Pulmonary artery endothelial cell (primary cell): ENCODE measurements around the gene PCDH7. TPM values are rescaled to one million over a fixed set of nuclear protein-coding genes. Genes with fewer than 3 reads are reported as not detected.

Experiments used
- DNase-seq: peaks from one replicate; pipeline ENCODE4 v3.0.0-alpha.2; 2011; ENCODE audit warnings: low read depth, low spot score
- total RNA-seq: library from RNA; depleted of rRNA; stranded (reverse); fragments of >200 nt; gene quantifications from 2 replicates; pipeline ENCODE4 v1.2.3, GENCODE V29; 2014

The PCDH7 gene
- total RNA-seq, 1 donor from 2014 or later: 19.7 TPM

DNA sequence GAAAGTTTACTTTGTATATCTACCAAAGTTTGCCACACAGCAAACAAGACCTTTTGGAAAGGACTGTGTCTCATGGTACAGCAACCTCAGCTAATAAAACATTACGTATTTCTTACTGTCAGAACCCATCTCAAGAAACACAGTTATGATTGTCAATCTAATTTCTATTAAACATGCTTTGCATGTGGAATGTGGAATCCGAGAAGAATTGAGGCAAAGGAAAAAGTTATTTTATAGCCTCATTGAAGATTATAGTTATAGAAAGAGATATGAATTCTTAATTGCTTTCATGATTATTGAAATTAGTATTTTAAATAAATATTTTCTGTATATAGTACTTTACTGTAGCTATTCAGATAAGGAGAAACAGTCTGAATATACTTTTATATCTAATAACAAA is 5.4 kb downstream of the PCDH7 start:
- no peak for DNase-seq

DNA sequence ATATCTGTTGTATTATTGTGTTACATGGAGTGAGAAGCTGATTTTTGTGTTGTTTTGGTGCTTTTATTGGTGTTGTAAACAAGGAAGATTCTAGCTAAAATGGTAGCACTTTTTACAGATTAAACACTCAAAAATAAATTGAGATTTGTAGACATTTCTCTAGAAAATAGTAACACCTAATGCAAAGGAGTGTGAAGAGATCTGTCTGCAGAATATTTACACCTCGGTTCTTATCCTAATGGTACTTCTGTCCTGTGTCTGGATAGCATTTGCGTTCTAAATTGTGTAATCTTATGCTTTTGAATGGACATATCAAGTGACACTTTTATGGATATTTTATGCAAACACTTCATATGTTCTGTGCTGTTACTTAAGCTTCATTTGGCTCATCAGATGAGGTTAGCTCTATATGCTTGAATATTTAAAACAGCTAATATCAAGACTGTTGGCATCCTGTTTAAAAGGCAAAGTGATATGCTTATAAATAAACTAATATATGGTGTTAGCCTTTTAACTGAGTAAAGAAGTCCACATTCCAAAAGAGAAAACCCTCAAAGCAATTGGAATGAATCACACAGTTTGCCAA is 6.0 kb downstream of the PCDH7 start:
- no peak for DNase-seq

DNA sequence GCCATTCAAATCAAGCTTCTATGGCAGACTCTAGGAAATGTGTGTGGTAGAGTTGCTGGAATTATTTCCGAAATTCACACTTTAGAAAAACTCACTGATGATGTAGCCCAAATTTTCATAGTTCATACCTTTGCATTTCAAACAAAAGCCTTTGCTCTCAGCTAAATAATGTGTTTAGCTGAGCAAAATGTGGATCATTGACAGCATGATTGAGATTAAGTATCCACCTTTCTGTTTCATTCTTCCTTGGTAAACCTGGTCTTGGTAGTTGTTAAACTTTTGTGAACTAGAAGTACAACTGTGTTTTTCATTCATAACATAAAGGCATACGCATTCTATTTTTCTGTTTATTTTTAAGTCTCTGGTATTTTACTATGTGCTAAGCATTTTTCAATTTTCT is 7.2 kb downstream of the PCDH7 start:
- DNase-seq: no peak

DNA sequence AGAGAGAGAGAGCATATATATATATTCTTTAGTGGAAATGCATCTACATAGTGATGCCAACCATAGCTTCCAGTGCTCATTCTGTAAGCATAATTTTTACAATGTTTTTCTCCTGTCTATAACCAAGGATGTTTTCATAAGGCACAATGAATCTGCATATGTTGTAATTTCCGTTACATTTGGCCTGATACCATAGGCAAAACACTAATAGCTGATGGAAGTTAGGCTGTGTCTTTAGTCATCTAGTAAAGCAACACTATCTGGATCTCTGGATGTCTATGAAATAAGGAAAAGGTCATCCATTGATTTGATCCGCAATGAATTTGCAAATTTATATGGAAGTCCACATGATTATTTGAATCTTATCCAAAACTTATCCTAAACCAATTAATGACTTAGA is 8.1 kb downstream of the PCDH7 start:
- DNase-seq: no peak

DNA sequence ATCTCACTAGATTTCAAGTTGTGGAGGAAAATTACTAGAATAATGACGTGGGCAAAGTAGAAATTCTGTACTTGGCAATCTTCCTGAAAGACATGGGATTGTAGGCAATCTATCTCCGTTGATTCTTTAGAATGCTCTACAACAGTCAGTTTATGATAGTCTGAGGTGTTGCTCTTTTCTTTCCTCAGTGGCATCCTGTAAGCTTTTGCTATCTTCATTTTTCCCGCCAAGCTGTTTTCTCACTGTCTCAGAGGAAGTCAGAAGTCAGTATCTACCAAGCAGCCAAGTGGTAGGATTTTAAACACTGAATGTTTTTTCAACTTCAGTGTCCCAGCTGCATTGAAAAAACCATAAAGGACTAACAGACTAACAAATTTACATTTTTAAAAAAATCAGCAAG is 23.7 kb downstream of the PCDH7 start:
- DNase-seq: no peak

DNA sequence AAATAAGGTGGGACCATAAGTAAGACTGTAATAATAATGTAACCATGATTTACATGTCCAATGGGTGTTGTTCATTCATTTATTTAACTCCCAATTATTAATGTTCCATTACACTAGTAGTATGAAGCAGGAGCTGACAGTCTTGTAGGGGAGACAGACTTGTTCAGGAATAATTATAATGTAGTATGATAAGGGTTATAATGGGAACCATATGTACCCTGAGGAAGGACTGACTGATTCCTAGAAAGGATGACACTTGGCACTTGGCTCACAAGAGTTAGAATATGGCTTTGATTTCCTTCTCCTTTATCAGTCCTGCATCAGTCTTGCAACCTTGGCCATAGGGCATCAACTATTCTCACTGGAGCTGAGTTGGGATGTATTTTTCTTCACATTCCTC is 24.2 kb downstream of the PCDH7 start:
- DNase-seq: no peak

DNA sequence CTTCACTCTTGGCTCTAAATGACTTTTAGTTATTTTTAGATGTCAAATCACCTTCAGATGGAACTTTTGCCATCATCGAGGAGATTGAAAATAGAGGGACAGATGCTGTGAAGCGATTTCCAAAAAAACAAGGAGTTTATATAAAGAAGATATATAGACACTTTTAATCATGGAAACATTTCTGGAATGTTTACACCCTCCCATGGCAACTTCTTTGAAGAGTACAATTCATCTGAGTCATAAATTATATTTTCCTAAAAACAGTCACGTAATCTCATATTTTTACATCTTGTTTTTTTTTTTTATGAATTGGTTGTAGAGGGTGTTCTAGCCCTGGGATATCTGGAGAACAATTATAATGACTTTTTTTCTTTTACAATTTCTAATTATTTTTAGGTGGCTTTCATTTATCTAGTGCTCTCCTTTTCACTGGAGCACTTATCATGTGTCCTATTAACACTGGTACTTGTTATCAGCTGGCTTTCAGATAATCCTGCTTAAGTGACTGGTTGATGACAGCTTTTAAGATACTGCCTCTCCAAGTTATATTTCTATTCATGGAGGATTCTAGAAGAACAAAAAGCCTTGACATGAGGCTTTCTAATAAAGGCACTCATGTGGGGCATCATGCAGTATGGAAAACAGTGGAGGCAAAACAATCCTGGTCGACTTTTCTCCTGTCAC is 24.9 kb downstream of the PCDH7 start:
- no peak for DNase-seq

DNA sequence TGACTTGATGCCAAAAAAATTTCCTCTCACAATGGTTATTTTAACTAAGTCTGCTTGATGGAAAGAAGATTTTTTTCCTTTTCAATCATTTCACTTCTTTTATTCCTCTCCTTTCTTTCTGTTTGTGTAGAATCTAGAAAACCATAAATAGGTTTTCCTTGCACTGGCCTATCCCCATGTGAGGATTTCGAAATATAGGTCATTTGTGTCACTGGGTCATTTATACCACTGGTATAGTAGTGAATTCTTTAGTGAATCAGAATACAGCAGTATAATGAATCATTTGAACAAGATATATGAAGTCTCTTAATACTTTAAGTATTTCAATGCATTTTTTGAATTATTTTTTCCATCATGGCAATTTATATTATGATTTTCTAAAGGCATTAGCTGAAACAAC is 26.6 kb downstream of the PCDH7 start:
- DNase-seq: no peak

DNA sequence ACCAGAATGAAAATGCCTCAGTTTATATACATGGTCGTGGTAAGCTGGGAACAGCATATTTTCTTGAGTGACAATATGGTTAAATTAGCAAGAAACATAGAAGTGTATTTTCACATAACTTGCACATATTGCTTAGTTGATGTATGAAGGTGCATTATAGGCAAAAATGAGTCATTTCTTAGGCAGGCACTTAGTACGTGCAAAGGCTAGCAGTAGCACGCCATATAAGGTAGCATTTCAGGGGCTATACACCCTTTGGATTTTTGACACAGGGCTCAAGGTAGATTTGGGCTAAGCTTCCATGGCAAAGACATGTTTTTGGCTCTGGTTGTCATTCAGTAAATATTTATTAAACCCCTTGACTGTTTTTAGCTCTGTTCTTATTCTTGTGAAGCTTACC is 33.1 kb downstream of the PCDH7 start:
- no peak for DNase-seq

DNA sequence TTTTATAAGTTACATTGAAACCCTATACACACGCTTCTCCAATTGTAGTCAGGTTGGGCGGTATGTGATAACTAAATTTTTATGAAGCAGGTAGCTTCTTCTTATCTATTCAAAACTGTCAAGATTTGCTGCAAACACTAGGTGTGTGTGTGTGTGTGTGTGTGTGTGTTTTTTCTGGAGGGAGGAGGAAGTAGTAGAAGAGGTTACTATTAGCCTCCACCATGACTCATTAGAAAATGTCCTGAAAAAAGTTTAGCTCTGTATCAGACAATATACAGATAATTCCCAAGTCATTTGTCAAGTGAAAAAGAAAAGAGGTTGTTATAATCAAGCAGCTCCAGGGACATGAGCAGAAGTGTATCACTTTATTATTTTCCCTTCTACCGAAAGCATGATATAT is 33.9 kb downstream of the PCDH7 start:
- no peak for DNase-seq

DNA sequence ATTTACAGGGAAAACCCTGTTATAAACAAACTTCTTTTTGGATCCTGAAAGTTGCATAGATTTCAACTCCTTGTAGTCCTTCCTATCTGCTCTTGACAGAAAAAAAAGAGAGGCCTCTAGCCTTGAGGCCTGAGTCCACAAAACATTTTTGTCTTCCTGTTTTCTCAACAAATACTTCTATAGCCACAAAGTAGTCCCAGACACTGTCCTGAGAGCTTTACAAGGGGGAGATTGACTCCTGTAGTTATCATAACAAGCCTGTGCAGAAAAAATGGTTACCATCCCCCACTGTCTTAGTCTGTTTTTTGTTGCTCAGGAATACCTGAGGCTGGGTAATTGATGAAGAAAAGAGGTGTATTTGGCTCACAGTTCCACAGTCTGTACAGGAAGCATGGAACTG is 35.2 kb downstream of the PCDH7 start:
- no peak for DNase-seq

DNA sequence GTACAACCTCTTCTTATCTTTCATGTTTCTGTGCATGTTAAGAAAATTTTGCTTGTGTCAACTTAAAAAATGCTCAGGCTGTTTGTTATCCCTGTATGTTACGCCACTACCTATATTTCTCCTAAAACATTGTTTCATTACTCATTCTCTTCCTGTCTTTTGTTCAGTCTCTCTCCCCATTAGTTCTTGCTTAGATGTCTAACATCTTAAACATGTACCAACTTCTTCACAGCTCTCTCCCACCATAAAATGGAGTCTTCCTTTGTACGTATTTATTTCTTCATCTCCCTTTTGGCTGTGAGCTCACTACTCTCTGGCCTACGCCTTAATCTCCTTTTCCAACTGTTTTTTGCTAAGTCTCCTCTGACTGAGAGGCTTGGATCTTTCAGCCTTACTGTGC is 36.4 kb downstream of the PCDH7 start:
- DNase-seq: no peak

DNA sequence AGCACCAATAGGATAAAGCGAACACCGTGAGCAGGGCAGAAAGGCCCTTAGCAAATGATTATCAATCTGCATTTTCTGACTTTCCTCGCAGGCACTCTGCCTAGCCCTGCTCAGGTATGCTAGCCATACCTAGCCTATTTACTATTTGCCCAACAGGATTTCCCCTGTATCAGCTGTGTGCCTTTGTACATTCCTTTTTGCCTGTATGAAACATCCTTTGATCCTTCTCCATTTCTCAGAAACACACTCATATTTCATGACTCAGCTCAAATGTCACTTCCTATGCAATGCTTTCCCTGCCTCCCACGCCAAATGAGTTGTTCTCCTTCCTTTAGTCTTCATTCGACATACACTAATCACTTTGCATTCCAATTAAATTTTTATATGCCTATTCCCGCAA is 37.2 kb downstream of the PCDH7 start:
- DNase-seq: no peak

DNA sequence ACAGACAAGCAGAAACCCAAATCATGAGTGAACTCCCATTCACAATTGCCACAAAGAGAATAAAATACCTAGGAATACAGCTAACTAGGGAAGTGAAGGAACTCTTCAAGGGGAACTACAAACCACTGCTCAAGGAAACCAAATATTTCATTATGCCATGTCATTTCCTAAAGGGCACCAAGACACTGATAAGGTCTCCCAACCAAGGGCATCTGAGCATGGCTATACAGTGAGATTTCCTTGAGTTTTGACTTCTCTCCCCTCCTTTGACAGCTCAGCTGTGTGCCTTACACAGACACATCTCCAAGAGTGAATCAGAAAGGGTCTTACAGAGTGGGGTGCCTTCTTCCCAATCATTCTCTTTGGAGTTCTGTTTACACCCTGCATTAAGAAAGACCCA is 40.4 kb downstream of the PCDH7 start:
- no peak for DNase-seq

DNA sequence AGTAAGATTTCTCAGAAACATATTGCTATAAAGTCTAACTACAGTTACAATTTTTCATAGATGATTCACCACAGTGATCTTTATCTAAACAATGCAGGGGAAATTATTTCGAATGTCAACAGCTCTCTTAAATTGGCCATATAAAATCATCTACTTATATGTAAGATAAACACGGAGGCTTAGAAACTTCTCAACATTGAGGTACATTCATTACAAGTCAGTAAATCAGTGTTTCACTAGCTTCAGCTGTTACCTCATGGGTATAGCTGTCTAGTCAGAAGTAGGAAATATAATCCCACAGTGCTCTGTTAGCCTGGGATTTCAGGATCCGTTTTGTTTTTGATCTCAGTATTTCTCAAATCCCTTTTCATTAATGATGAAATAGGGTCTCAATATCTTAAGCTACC is 43.2 kb downstream of the PCDH7 start:
- no peak for DNase-seq

DNA sequence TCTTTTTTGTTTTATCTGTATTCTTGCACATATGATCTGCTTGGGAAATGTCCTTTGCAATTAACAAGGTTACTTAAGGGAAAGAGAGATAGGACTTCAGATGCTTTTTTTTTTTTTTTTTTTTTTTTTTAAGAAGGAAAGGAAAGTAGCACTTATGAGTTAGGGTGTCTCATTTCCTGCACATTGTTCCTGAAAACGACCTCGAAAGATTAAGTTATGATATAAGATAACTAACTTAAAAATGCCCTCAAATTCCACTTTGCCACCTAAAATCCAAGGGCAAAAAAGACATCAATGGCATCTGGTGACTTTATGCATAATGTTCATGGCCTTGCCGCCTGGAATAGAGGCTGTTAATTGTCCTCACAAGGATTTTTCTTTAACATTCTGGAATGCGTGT is 44.9 kb downstream of the PCDH7 start:
- no peak for DNase-seq

DNA sequence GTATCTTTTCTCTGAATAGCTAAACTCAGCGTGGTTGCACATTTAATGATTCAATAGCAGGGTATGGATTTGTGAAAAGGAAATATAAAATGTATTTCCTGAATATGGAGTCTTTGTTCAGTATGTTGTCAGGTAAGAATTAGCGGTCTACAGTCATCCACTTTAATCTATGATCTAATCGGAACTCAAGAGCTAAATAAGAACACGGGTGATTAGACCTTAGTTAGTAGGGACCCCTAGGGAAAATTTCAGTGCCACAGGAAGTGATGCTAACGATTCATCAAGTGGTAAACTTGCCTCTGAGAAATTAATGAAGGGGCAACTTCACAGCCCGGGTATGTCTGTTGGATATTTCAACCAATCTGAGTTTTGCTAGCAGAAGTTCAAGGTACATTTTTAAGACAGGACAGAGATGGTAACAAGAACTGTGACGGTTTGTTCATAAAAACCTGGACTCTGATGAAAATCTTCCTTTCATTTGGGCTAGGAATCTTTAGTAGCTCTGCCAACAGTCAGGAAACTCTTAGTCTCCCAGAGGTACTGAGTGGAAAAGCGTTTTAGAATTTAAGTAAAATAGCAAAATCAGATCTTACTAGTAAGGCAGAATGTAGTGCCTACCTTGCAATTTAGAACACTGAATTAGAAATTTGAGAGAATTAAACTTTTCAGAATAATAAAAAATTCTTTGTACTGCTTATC is 47.1 kb downstream of the PCDH7 start:
- DNase-seq: no peak

DNA sequence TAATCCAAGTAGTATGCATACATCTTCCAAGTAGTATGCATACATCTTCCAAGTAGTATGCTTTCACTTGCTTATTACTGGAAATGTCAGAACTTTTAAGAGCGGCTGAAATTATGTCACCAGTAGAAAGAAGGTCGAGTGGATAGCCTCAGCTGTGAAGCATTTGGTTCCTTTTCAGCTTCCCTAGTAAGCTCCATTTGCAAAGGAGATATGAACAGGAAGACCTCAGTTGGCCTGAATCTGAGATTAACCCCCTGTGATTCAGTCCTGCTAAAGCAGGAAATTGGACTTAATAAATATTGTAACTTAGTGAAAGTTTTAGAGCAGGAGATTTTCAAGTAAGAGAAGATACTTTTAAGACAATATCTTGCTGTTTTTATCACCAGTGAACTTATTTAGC is 48.1 kb downstream of the PCDH7 start:
- DNase-seq: no peak

DNA sequence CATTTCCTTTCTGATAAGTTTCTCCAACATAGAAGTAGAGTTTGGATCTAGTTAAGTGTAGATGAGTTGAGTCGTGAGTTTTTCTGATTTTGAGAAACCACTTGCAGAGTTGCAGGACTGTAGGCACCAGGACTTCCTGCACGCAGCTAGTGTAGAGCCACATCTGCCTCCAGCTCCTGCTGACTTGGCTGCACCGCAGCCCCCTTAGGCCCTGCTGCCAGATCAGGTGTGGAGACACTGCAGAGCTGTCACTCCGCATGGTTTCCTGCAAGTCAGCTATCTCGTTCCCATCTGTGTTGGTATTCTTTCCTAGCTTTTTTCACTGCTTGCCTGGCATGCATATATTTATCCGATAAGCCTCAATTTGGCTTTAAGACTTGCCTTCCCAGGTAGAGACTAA is 48.9 kb downstream of the PCDH7 start:
- DNase-seq: no peak

DNA sequence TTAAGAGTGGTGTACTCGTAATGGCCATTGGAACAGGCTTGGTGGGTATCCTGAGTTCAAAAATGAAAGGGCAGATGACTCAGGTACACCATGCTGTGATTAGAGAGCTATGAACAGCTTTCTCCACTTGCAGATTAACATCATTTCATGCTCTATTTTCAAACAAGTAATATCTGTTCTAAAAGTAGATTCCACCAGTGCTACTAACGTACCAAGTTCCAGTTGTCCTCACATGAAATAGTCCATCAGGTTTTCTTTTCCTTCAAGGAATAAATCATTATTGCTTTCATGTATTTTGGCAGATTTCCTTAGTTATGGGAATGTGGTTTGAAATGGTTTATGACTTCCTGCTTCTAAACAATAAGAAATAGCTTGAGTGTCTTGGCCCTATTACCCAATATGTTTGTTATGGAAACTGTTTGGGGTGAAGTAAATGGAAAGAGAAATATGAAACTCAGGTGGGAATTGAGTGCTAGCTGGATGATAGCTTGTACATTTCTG is 49.9 kb downstream of the PCDH7 start:
- peak; percentile 66 for DNase-seq

DNA sequence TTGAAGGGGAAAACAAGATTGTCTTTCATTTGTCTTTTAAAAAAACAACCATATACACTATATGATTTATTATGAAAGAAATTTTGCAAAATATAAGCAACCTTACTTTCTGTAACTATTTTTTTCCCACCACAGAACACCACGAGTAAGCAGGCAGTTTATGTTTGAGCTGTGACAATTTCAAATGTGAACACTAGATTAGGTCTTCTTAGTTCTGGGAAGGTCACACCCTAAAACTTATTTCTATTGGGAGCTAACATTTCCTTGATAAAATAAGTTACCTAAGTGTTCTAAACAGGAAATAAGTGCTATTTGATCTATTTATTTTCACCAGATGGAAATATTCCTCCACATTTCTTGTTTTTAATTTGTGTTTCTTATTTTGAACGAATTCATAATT is 50.6 kb downstream of the PCDH7 start:
- DNase-seq: no peak

DNA sequence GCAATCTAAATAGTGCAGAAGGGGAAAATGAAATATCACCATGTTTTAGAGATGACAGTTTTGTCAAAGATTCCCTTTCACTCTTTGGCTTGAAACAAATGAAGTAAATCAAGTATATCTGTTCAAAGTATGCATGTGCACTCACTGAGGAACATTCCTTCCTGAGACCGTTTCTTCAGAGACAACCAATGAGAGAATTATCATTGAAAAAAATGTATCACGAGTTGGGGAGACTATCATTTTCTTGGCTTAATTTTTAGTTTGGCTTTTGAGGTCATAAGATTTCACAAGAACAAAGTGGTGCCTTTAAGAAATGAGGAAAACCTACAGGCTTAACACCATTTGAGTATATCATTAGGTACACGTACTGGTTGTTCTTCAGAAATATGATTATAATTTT is 56.3 kb downstream of the PCDH7 start:
- DNase-seq: no peak

DNA sequence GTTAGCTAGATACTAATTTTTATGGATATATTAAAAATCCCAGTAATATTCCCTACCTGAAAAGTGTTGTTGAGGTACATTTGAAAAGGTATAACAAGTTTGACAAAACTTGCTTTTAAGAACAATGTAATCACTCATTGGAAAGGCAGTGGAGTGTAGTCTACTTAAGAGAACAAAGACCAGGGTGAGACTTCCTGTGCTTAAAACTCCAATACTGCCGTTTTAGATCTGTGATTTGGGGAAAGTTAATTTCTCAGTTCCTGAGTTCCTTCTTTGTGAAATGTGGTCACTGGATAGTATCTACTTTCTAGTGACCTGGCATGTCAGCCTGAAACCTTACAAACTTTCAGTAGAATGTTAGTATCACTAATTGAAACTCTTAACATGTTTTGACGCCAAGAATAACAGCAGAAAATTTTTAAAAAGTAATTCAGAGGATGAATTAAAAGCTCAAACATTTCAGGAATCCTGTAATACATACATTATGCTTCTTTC is 56.8 kb downstream of the PCDH7 start:
- no peak for DNase-seq
